Kidney (tissue), 14 donors: Measurements from ENCODE around the gene SLC35B4. TPM values are rescaled to one million over a fixed set of nuclear protein-coding genes. Genes with fewer than 3 reads are reported as not detected.

Source experiments
- DNase-seq, 5 donors: peaks; one replicate each; pipeline ENCODE4 v3.0.0-alpha.2; 2013 to 2020
- FAIRE-seq: peaks from 2 replicates; lab custom pipeline; 2012; peaks lifted over from hg19 to GRCh38; lab: Jason Lieb, UNC
- H3K27ac ChIP-seq, 2 donors: one replicate each; pipeline ENCODE4 v1.7.0; 2013; ENCODE audit warnings: low read depth in 2 of 2, low read length in 2 of 2, inconsistent platforms in 1 of 2
- H3K27me3 ChIP-seq: one replicate; pipeline ENCODE4 v1.7.1; 2013; ENCODE audit warnings: low read length, inconsistent platforms; ENCODE audit not compliant: control insufficient read depth, insufficient read depth
- H3K36me3 ChIP-seq, 3 donors: one replicate each; pipeline versions ENCODE4 v1.7.0 to v1.7.1; 2013; ENCODE audit warnings: low read length in 3 of 3, control low read depth in 1 of 3, inconsistent platforms in 1 of 3; ENCODE audit not compliant: insufficient read depth in 3 of 3, control insufficient read depth in 2 of 3
- H3K4me1 ChIP-seq, 3 donors: one replicate each; pipeline versions ENCODE4 v1.7.0 to v1.7.1; 2013; ENCODE audit warnings: low read length in 3 of 3, inconsistent platforms in 1 of 3, low read depth in 1 of 3; ENCODE audit not compliant: control insufficient read depth in 2 of 3, insufficient read depth in 2 of 3
- H3K4me3 ChIP-seq, 3 donors: one replicate each; pipeline versions ENCODE4 v1.7.0 to v1.8.1; 2013; ENCODE audit warnings: low read length in 3 of 3, control low read depth in 1 of 3, inconsistent platforms in 1 of 3
- H3K9ac ChIP-seq, 3 donors: one replicate each; pipeline versions ENCODE4 v1.7.0 to v1.7.1; 2013; ENCODE audit warnings: low read length in 3 of 3, control low read depth in 1 of 3, inconsistent platforms in 1 of 3
- H3K9me3 ChIP-seq, 3 donors: one replicate each; pipeline versions ENCODE4 v1.7.0 to v1.7.1; 2013; ENCODE audit warnings: low read length in 3 of 3, control low read depth in 1 of 3, inconsistent platforms in 1 of 3; ENCODE audit not compliant: control insufficient read depth in 2 of 3, insufficient read depth in 1 of 3
- intact Hi-C: fragments of 100-400 bp; cut with DNase I; formaldehyde crosslinking; loops from one replicate; pipeline ENCODE4 v1.11.1; 2022
- polyA plus RNA-seq: library from polyadenylated mRNA; stranded (reverse); fragments of 350-450 nt; fragmentation: Illumina TruSeq; extraction: RNeasy Lipid Tissue Mini Kit (QIAGEN cat#74804); gene quantifications from one replicate; pipeline ENCODE4 v1.2.3, GENCODE V29; 2014; ENCODE audit warnings: low read depth, low replicate concordance; ENCODE audit not compliant: insufficient read depth
- total RNA-seq: library from RNA; stranded (reverse); fragmentation: NEBNext Ultra II Directional; extraction: Animal tissue kit (Norgen Biotek cat#: 25700); gene quantifications from one replicate; pipeline ENCODE4 v1.2.1, GENCODE V29; 2021
- TF ChIP-seq, protein P1 (sequence below): IDR thresholded peaks from 3 replicates; pipeline ENCODE4 v1.5.1; 2012; ENCODE audit warnings: mild to moderate bottlenecking, moderate library complexity, borderline replicate concordance; ENCODE audit not compliant: insufficient read depth; ENCODE audit errors: extremely low read depth
- donor health status: control.
- donor health status: control.
- donor health status: control.
- donor health status: control.
- donor health status: control.
- donor health status: DM: yes; HTN: yes; CAD: no.
- donor health status: Normal renal cell carcinoma (clear cell type).

Gene SLC35B4
- total and polyA plus RNA-seq, 2 donors from 2014 or later = 12.9 to 19.6 TPM

DNA sequence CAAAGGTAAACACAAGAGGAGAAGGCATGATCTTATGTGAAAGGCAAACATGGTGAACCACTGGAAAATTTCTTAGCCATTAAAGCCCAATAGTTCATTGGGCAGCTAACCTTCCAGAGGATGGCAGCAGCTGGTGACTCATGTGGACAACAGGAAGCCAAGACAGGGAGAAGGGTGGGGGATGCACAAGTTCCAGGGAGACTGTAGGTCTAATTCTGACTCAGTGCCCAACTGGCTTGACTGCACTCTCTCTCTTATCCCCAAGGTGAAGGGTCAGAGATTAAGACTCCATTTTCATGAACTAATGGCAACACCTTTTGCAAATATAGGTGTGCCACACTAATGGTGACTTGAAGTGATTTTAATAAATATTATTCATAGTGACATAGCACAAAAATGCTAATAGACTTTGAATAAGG lies 47.9 kb upstream of the SLC35B4 start:
- H3K9ac ChIP-seq = no peak overlapping the region
- H3K27ac ChIP-seq = no peak overlapping the region
- no peak overlapping the region for H3K4me3 ChIP-seq
- H3K4me1 ChIP-seq = peaks cover 0 to 4% (median 0%) of the 10 kb centered on the region in 3 donors
- FAIRE-seq = no peak
- no peaks in the 10 kb centered on the region for H3K36me3 ChIP-seq
- H3K9me3 ChIP-seq = no peaks in the 10 kb centered on the region
- intact Hi-C loops = no loop called here
- no peaks in the 10 kb centered on the region for H3K27me3 ChIP-seq
- no peak for DNase-seq
- TF ChIP-seq, protein P1, sequence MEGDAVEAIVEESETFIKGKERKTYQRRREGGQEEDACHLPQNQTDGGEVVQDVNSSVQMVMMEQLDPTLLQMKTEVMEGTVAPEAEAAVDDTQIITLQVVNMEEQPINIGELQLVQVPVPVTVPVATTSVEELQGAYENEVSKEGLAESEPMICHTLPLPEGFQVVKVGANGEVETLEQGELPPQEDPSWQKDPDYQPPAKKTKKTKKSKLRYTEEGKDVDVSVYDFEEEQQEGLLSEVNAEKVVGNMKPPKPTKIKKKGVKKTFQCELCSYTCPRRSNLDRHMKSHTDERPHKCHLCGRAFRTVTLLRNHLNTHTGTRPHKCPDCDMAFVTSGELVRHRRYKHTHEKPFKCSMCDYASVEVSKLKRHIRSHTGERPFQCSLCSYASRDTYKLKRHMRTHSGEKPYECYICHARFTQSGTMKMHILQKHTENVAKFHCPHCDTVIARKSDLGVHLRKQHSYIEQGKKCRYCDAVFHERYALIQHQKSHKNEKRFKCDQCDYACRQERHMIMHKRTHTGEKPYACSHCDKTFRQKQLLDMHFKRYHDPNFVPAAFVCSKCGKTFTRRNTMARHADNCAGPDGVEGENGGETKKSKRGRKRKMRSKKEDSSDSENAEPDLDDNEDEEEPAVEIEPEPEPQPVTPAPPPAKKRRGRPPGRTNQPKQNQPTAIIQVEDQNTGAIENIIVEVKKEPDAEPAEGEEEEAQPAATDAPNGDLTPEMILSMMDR = no peak

DNA sequence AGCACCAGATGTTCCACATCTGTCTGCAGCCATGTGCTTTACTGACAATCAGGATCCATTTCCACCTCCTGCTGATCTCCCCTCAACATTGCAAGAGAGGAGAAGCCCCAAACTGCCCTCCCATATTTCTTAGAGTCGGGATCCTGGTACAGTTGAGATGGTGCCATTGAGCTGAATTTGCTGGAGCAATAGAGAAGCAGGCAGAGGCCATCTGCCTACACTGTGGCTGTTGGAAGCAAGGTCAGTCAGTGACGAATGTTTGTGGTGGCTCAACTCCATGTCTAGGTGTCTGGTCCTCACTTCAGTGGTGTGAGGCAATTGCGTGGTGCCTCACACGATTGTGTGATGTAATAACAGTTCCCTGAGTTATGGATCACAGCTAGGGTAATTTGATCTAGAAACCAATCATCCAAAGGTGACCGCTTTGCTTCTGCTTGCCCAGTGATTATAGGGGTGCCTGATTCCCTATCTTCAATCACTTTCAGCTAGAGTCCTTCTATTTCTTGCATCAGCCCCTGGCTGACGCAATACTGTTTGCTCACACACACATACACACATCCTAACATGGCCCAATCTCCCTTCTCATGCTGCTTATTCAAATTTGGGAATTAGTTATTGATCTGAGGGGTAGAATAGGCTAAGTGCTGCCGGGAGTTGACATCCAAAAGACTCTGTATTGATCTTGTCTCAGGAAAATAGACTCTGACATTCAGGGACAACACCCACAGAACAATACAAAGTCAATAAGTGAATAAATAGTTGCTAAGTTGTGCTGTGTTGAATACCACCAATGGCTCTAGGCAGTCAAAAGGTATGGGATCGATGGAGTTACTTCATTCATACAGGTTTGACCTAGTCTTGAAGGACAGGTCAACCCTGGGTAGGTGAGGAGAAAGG lies 46.1 kb upstream of the SLC35B4 start:
- intact Hi-C loops = no loop called here
- FAIRE-seq (no peak), DNase-seq (no peak)
- Histone ChIP-seq H3K9ac (no peak overlapping the region), H3K9me3 (no peaks in the 10 kb centered on the region), H3K27me3 (no peaks in the 10 kb centered on the region), H3K4me3 (no peak overlapping the region), H3K27ac (no peak overlapping the region), H3K36me3 (no peaks in the 10 kb centered on the region), H3K4me1 (peaks cover 0 to 3% (median 3%) of the 10 kb centered on the region in 3 donors)
- TF ChIP-seq, protein P1 = no peak

DNA sequence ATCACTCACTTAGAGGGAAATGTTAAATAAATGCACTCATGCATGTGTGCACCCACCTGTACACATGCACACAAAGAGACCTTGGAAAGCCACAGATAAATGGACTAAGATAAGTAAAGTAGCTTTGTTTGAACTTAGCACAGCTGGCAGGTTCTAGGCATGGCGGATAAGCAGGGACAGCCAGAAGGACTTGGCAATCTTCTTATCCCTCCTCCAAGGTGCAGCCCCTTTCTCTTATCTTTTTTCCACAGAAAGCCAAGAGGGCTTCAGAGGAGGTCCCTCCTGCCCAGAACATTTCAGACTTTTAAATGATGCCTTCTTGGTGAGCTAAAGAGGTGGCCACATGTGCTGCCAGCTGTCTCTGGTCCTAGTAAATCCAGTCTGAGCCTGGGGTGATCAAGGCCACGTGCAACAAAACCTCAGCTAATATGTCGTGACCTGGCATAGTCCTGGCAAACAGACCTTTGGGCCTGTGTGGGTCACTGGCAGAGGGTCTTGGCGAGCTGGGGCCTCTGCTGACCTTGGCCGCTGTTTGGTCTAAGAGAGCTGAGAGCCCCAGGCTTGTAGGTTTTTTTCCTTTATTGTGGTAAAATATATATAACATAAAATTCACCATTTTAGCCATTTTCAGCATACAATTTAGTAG lies 43.2 kb upstream of the SLC35B4 start:
- Histone ChIP-seq H3K9ac (no peak overlapping the region), H3K9me3 (no peaks in the 10 kb centered on the region), H3K4me1 (peaks cover 0 to 23% (median 16%) of the 10 kb centered on the region in 3 donors), H3K36me3 (no peaks in the 10 kb centered on the region), H3K4me3 (no peak overlapping the region), H3K27ac (no peak overlapping the region), H3K27me3 (no peaks in the 10 kb centered on the region)
- intact Hi-C loops = no loop called here
- FAIRE-seq = no peak
- TF ChIP-seq, protein P1 = no peak
- DNase-seq = no peak
